Lower leg skin (tissue), 3 donors: Measurements from ENCODE around the gene PHF21A.

ENCODE experiments used
- CTCF ChIP-seq, 3 donors: fragments of 450-650 bp; IDR thresholded peaks; one replicate each; pipeline ENCODE4 v1.5.1; 2016; ENCODE audit warnings: antibody characterized with exemption in 3 of 3, mild to moderate bottlenecking in 3 of 3, moderate library complexity in 2 of 3
- POLR2A ChIP-seq, 2 donors: fragments of 450-650 bp; IDR thresholded peaks; one replicate each; pipeline ENCODE4 v1.6.1; 2016 to 2017; ENCODE audit warnings: antibody characterized with exemption in 2 of 2, mild to moderate bottlenecking in 1 of 2, moderate library complexity in 1 of 2

- TF ChIP-seq POLR2A (IDR thresholded peaks at IDR 0.05) (no peak), CTCF (IDR thresholded peaks at IDR 0.05) (no peak)
Observed at GRCh38 chr11:45984192-45984591, 137.1 kb downstream of the PHF21A start.
